HG03280 (cell line): ENCODE results near the gene NSG2.
"Not testable (repeated sequence)": the region's sequence is repeated elsewhere in the genome, so short reads cannot be mapped to it uniquely, and the experiment has no call there.

Source experiments
- ATAC-seq: cut with Tn5 transposase; IDR thresholded peaks from one replicate; pipeline ENCODE4 v1.9.1; 2021; ENCODE audit warnings: mild to moderate bottlenecking, moderate library complexity; ENCODE audit not compliant: unreplicated experiment

The NSG2 gene

GRCh38 chr5:174045470-174046025 is at the start of gene NSG2:
Gene NSG2 (plus strand): TSS chr5:174045706. CDS start chr5:174046756, 1,050 bp downstream.
- ATAC-seq: peak; percentile 85

- ATAC-seq: no peak
These were observed 48.2 kb upstream of the NSG2 start for GRCh38 chr5:173997331-173997730.

GRCh38 chr5:173998531-173998930 is 47.0 kb upstream of the NSG2 start:
- no peak for ATAC-seq

GRCh38 chr5:174000076-174000475 is 45.4 kb upstream of the NSG2 start:
- no peak for ATAC-seq

GRCh38 chr5:174003795-174004194 is 41.7 kb upstream of the NSG2 start:
- no peak for ATAC-seq

- ATAC-seq: no peak
These were observed 36.6 kb upstream of the NSG2 start for GRCh38 chr5:174008922-174009321.

GRCh38 chr5:174010365-174010764 is 35.1 kb upstream of the NSG2 start:
- ATAC-seq: no peak

GRCh38 chr5:174011441-174011840 is 34.1 kb upstream of the NSG2 start:
- ATAC-seq: no peak

- not testable (repeated sequence) for ATAC-seq
These were observed 25.2 kb upstream of the NSG2 start for GRCh38 chr5:174020069-174020927.

GRCh38 chr5:174020928-174021304 is 24.6 kb upstream of the NSG2 start:
- ATAC-seq: no peak

GRCh38 chr5:174022384-174023095 is 23.0 kb upstream of the NSG2 start:
- ATAC-seq: no peak

- ATAC-seq: no peak
These were observed 15.2 kb upstream of the NSG2 start for GRCh38 chr5:174030286-174030685.

- no peak for ATAC-seq
These were observed 846 bp upstream of the NSG2 start for GRCh38 chr5:174044466-174045254.

- ATAC-seq: no peak
These were observed 1.1 kb downstream of the NSG2 start for GRCh38 chr5:174046558-174046957.

GRCh38 chr5:174047472-174048099 is 2.1 kb downstream of the NSG2 start:
- no peak for ATAC-seq

- no peak for ATAC-seq
These were observed 7.1 kb downstream of the NSG2 start for GRCh38 chr5:174052636-174053035.

GRCh38 chr5:174053905-174054304 is 8.4 kb downstream of the NSG2 start:
- no peak for ATAC-seq

- no peak for ATAC-seq
These were observed 10.8 kb downstream of the NSG2 start for GRCh38 chr5:174056064-174056847.

GRCh38 chr5:174057206-174057605 is 11.7 kb downstream of the NSG2 start:
- no peak for ATAC-seq
